ENCODE results near the gene AP1B1.

AP1B1 gene

GRCh38 chr22:29310863-29311339, 77.5 kb downstream of the AP1B1 start:
- DNase-seq (ENCODE audit: low read depth), result peak; percentile 36
- no peak overlapping the region for H3K4me3 ChIP-seq (ENCODE audit: low read depth, low read length)
- no peak for TF ChIP-seq CTCF (IDR thresholded peaks at IDR 0.05; ENCODE audit: control insufficient read depth, extremely low read depth, insufficient read depth)

- DNase-seq (ENCODE audit: low read depth), result no peak
- TF ChIP-seq CTCF (IDR thresholded peaks at IDR 0.05; ENCODE audit: control insufficient read depth, extremely low read depth, insufficient read depth), result no peak
- no peak overlapping the region for H3K4me3 ChIP-seq (ENCODE audit: low read depth, low read length)
These were observed 78.1 kb downstream of the AP1B1 start for GRCh38 chr22:29310065-29310862.

GRCh38 chr22:29309332-29310064, 78.9 kb downstream of the AP1B1 start:
- no peak overlapping the region for H3K4me3 ChIP-seq (ENCODE audit: low read depth, low read length)

GRCh38 chr22:29308791-29309262, 79.5 kb downstream of the AP1B1 start:
- DNase-seq (ENCODE audit: low read depth), result no peak
- no peak overlapping the region for H3K4me3 ChIP-seq (ENCODE audit: low read depth, low read length)
- no peak for TF ChIP-seq CTCF (IDR thresholded peaks at IDR 0.05; ENCODE audit: control insufficient read depth, extremely low read depth, insufficient read depth)

More at GRCh38 chr22:29309332-29310064, 78.9 kb downstream of the AP1B1 start:
- no peak for TF ChIP-seq CTCF (IDR thresholded peaks at IDR 0.05; ENCODE audit: control insufficient read depth, extremely low read depth, insufficient read depth)
- DNase-seq (ENCODE audit: low read depth), result no peak

- DNase-seq (ENCODE audit: low read depth), result no peak
- TF ChIP-seq CTCF (IDR thresholded peaks at IDR 0.05; ENCODE audit: control insufficient read depth, extremely low read depth, insufficient read depth), result no peak
- peak overlapping the region; percentile 73; the same call in 1 of the 2 replicates for H3K4me3 ChIP-seq (ENCODE audit: low read depth, low read length)
These were observed 80.1 kb downstream of the AP1B1 start for GRCh38 chr22:29308148-29308790.

GRCh38 chr22:29307596-29308147, 80.7 kb downstream of the AP1B1 start:
- peak overlapping the region; percentile 73 for H3K4me3 ChIP-seq (ENCODE audit: low read depth, low read length)
- DNase-seq (ENCODE audit: low read depth), result no peak
- no peak for TF ChIP-seq CTCF (IDR thresholded peaks at IDR 0.05; ENCODE audit: control insufficient read depth, extremely low read depth, insufficient read depth)
